HG03378 (cell line): ENCODE measurements around the gene SDK1.

Source experiments
- ATAC-seq: cut with Tn5 transposase; IDR thresholded peaks from one replicate; pipeline ENCODE4 v1.9.1; 2021; ENCODE audit warnings: mild to moderate bottlenecking, moderate library complexity; ENCODE audit not compliant: unreplicated experiment

Gene SDK1

DNA sequence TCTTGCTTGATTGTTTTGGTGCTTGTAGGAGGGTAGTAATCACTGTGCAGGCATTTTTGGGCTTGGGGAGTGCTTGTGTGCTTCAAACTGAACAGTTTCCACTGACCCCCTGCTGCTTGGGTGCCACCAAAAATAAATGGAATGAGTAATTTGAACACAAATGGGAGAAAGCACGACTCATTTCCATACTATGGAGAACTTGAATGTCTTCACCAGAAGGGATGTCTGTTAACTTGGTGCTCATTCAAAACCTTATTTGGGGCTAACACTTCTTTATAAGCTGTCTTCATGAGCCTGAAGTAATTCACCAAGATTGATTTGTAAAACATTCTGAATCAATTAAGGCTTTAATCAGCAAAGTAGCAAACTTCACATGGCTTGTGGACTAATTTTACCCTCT is 560.3 kb downstream of the SDK1 start:
- ATAC-seq = no peak

DNA sequence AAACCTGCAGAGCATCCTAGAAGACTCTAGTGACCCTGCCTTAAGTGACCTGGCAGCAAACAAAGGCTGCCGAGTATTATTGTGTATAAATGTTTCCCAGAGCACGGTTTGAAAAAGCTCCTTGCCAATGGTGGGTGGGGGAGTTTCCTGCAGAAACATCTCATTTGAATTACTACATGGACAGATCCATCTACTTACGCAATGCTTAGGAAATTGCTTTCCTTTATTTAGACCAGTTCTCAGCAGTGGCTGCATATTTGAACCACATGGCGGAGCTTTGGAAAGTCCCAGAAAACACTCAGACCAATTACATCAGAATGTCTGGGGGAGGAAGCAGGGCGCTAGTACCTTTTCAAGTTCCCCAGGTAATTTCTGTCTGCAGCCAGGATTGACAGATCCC is 560.9 kb downstream of the SDK1 start:
- no peak for ATAC-seq

DNA sequence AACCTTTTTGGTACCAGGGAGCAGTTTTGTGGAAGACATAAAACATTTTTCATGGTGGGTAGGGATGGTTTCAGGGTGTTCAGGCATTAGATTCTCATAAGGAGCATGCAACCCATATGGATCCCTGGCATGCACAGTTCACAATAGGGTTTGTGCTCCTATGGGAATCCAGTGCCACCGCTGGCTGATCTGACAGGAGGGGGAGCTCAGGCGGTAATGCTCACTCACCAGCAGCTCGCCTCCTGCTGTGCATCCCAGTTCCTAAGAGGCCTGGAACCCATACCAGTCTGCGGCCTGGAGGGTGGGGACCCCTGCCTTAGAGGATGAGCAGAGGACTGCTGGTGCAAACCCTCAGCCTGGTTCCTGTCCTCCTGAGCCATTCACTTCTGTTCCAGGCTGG is 561.7 kb downstream of the SDK1 start:
- ATAC-seq = no peak

- ATAC-seq = no peak
Measured at GRCh38 chr7:3866277-3866676, 565.2 kb downstream of the SDK1 start.

- ATAC-seq = no peak
Measured at GRCh38 chr7:3867863-3868262, 566.8 kb downstream of the SDK1 start.

DNA sequence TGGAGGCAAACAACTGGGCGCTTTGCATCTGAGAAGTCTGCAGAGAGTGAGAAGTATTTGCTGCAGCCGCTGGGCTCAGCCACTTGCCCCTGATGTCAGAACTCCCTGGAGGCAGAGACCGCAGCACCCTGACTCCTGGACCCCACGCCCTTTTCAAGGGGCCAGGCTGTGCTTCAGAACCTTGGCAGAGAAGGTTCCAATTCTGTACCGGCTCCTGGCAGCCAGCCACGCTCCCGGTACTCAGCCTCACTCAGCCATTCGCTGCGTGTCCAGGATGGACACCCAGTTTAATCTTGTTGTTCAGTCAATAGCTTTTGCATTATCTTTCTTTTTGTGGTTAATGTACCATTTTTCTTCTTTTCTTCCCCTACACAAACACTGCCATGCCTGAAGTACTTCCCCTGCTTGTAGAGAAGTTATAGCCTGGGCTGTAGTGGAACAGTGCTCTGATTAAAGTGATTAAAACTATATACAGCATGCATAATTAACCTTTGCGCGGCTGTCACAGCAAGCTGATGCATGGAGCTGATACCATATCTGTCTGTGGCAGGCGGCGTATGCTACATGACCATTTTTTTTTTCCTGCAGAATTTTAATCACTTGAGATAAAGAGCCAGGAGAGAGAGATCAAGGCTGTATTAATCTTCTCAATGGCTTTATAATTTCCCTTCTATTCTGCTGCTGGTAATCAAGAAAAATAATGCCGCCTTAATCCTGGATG is 578.5 kb downstream of the SDK1 start:
- ATAC-seq = no peak

DNA sequence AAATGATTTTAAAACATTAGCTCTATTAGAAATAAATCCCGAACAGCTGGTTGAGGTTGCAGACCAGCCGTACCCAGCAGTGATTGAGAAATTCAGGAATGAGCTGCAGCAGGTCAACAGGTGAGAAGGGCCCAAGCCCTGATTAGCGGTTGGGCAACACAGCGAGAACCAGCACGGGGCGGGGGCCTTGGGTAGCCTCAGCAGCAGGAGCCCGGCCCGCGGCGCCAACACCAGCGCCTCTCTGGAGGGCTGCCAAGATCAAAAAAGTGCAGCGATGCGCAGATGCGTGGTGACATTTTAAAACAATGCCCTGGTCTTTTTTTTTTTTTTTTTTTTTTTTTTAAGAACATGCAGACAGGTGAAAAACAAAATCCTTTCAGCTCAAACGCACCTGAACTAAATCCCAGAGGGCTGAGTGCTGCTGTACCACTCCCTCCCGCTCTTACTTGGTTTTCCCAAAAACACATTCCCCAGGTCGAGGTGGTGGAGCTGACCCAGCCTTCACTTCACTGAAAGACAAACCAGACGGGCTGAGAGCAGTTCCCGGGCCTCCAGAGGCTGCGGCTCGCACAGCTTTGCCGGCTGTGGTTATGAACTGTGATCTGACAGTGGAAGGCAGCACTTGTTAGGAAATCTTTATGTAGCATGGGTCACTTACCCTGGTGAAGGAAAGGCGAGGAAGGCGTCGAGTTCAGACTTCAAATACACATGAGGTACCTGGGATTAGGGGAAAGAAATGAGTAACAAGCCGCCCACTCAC is 579.4 kb downstream of the SDK1 start:
- ATAC-seq = no peak

DNA sequence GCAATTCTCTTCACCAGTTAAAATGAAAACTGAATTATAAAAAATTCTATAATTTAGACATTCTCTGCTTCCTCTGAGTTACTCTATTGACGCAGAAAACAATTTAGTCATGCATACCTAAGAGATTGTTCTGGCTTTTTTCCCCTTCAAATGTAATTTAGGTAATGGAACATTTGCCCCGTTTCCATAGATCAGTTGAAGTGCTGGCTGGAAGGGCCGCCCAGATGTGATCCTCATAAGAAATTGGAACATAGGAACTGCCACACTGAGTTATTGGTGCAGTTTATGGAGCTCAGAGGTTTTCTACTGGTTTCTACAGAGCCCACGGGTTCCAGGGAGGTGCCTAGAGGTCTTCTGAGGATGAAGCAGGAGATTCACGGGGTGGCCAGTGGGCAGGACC is 581.7 kb downstream of the SDK1 start:
- ATAC-seq = no peak

DNA sequence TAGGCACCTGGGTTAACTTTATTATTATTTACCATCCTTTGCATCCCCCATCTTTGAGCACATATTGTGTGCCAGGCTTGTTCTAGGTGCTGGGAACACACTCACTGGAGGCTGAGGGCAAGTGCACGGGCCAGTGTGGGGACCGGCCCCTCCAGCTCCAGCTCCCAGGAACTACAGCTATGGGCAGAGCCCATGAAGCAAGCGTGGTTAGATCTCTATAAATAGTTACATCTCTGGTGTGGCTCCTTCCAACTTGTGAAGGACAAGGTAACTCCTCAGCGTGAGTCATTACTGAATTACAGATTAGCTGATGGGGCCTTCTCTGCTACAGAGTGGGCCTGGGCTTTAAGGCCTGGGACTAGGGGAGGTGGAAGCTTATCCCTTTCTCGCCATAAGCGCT is 583.5 kb downstream of the SDK1 start:
- ATAC-seq = no peak

GRCh38 chr7:3887096-3887690 is 586.1 kb downstream of the SDK1 start:
- no peak for ATAC-seq

DNA sequence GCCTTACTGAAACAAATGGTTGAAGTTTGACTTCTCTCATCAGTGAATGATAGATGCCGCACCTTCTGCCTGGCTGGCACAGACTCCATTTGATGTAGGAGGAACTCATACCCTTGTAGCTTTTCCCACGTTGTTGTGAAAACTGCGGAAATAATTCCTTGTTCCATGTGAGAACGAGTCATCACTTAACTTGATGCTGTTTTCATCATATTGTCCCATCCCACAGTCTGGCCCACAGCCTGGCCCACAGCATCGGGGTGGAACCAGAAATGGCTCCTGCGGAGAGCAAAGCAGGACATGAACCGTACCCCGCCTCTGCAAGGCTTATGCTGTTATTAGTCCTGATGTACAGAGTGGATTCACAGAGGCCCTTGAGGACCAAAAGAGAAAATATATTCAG is 587.0 kb downstream of the SDK1 start:
- ATAC-seq = no peak

DNA sequence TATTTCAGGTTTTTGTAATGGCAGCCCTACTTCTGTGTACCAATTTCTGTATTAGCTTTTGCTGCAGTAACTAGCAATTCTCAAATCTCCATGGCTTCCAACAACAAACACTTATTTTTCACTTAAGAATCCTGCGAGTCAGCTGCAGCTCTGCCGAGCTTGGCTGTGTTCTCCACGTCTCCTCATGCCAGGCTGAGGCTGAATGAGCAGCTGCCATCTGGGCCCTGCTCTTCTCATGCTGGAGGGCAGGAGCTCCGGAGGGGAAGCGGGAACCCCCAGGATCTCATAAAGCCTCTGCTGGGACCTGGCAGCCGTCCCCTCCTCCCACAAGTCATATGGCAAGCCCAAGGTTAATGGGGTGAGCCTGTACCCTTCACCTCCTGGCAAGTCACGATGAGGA is 591.1 kb downstream of the SDK1 start:
- no peak for ATAC-seq

- ATAC-seq = no peak
Measured at GRCh38 chr7:3892686-3893085, 591.6 kb downstream of the SDK1 start.

- ATAC-seq = no peak
Measured at GRCh38 chr7:3893151-3893788, 592.2 kb downstream of the SDK1 start.

DNA sequence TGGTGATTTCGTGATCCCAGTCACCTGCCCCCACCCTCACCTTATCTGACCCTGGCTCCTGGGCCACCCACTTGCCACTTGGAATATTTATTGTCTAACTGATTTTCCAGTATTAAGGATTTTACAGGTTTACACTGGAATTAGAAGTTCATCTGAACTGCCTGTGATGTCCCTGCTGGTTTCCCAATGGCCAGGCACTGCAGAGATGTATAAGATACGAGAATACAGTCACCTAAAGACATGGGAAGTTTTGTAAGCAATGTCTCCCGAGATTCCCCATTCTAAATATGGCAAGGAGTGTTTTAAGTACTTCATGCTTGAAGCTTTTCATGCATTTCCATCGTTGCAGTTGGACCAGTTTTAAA is 592.7 kb downstream of the SDK1 start:
- no peak for ATAC-seq

DNA sequence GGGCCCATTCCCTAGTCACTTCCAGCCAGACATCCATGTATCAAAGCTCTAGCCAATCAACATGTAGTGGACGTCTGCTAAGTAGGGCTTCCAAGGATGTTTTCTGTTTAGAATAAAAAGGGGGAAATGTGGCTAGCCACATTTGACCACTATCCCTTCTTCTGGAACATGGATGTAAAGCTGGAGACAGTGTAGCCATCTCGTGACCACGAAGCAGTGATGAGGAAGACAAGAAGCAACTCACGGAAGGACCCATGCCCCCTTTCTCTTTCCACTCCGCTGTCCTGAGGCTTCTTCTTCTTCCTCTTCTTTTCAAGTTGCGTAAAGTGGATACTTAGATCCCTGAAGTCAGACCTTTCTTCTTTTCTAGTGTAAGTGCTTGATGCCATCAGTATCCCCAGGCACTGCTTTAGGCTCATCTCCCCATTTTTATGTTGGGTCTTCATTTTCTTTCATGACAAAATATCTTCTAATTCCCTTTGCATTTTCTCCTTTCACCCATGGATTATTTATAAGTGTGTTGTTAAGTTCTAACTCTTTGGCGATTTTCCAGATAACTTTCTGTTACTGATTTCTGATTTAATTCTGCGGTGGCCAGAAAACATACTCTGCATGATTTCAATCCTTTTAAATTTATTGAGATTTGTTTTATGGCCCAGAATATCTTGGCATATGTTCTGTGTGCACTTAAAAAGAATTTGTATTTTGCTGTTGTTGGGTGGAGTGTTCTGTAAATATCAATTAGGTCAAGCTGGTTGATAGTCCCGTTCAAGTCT is 594.5 kb downstream of the SDK1 start:
- no peak for ATAC-seq

- no peak for ATAC-seq
Measured at GRCh38 chr7:3896169-3896765, 595.2 kb downstream of the SDK1 start.

DNA sequence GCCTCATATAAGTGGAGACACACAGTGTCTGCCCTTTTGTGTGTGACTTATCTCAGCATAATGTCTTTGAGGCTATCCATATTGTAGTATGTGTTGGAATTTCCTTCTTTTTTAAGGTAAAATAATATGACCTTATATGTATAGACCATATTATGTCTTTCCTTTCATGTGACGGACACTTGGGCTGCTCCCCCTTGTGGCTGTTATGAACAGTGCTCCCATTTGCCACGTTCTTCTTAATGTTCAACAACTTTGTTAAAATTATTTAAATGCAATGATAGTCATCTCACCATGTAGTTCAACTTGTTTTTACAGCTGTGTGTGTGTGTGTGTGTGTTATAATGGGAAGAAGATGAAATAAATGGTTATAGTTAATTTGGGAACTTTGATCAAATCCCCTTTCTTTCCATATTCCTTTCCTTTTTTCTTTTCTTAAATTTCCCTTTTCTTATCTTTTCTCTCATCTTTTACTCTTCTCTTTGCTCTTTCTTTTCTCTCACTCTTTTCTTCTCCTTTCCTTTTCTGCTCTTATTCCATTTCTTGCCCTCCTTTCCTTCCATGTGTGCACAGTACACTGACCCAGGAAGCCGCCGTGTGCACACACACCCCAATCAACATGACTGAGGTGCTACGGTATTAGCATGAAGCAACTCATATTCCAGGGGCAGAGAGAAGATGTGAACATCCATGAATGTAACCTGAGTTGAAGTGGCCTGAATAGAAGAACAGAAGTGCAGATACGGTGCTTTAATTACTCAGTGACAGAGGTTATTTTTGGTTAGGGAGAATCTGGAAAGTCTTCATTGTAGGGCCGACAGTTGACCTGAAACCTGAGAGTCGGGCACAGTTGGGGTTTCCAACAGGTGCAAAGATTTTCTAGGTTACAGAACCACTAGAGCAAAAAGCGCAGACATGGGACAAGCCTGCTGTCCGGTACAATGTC is 596.6 kb downstream of the SDK1 start:
- peak; percentile 55 for ATAC-seq

GRCh38 chr7:3899559-3899991 is 598.5 kb downstream of the SDK1 start:
- ATAC-seq = no peak
